ENCODE results near the gene BTBD16. TPM values are rescaled to one million over a fixed set of nuclear protein-coding genes. Genes with fewer than 3 reads are reported as not detected.

Gene BTBD16
- total and polyA plus RNA-seq, 2 donors (not counting 1 experiment from before 2014, with no cell fraction given): not detected

DNA sequence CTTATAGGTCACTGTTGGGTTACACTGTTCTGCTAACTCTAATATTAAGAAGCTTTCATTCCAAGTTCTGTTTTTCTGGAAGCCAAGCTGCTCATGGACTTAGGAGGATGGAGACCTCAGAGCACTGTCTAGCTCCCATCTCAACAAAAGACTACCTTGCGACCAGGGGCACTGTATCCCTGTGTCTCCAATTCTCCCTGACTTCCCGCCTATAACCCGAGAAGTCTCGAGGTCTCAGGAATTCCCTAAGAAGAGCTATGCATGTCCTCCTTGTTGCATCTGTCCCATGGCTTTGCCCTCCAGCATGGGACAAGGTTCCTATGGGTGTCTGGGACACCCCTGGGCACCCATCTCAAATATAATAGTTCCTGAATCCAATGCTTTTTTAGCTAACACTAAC is 31.2 kb downstream of the BTBD16 start:
- intact Hi-C loops (cut with micrococcal nuclease): no loop called here
- WGBS (ENCODE audit: insufficient coverage): 88% methylated on average over 4 of the region's 4 CpGs

DNA sequence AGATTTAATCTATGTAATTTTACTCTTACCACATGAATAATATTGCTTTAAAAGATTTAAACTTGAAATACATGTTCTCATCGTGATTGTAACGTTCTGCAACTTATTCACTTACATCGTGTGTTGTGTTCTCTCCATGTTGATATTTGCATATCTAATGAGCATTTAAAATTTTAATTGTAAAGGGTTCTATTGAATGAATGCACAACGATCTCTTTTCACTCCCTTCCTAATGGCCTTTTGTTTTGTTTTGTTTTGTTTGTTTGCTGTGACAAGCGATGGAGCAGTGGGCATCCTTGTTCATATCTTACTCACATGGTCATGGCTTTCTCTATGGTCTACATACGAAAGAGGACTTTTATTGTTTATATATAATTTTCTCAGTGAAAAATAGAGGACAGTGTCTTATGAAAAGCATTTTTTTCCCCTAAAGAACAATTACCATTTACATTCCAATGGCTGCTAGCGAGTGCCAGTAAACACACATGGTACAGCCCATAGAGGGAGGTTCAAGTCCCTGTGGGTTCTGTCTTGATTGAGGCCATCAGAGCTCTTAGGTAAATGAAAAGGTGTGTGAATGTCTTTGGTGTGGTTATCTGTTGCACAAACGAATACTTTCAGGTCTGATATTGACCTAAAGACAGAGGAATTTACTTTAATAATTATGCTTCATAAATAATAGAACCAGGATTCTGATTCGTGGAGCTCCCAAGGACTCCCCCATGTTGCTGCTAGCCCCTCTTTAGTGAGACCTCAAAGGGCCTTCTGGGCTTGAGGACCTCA is 32.4 kb downstream of the BTBD16 start:
- ChIA-PET CTCF (interaction anchor here (1.0 to 1.5 kb wide), 4 partner anchors 39 to 133 kb away, joined by 3 to 4 read pairs (median 4); no protein-coding TSS in a partner anchor), POLR2A (no interaction called here)
- H3K4me2 ChIP-seq (replicated peaks; ENCODE audit: low read depth, low read length, poor library complexity, severe bottlenecking): no peak overlapping the region
- H3K4me1 Mint-ChIP-seq: peaks cover 25% of the 10 kb centered on the region
- no peak overlapping the region for H3K27ac ChIP-seq (ENCODE audit: low read length in 2 of 2)
- WGBS (ENCODE audit: insufficient coverage): 83% methylated on average over 1 of the region's 9 CpGs
- H3K27me3 Mint-ChIP-seq: peaks cover 9% of the 10 kb centered on the region
- H3K9me3 ChIP-seq (ENCODE audit: control extremely low read depth in 1 of 3, control insufficient read depth in 2 of 3, insufficient read depth in 1 of 3, low read length in 2 of 3): no peaks in the 10 kb centered on the region
- H4K20me1 ChIP-seq (ENCODE audit: control insufficient read depth, insufficient read depth, low read length, poor library complexity, severe bottlenecking): no peaks in the 10 kb centered on the region
- H3K4me1 ChIP-seq (ENCODE audit: control insufficient read depth in 2 of 2, insufficient read depth in 2 of 2, low read length in 2 of 2): peaks cover 19 to 20% of the 10 kb centered on the region in 2 donors
- DNase-seq (no peak), ATAC-seq (ENCODE audit: low read depth) (no peak)
- no peak overlapping the region for H3K27ac Mint-ChIP-seq
- no peaks in the 10 kb centered on the region for H3K36me3 ChIP-seq (replicated peaks in 1 of 2; ENCODE audit: control extremely low read depth in 1 of 2, control insufficient read depth in 1 of 2, extremely low read depth in 1 of 2, insufficient read depth in 2 of 2, low read length in 1 of 2)
- H3K4me3 ChIP-seq (ENCODE audit: control extremely low read depth in 1 of 5, extremely low read depth in 1 of 5, insufficient read depth in 1 of 5, low read depth in 2 of 5, low read length in 4 of 5): no peak overlapping the region
- H3K9me3 Mint-ChIP-seq (ENCODE audit: insufficient read depth): peaks cover 9% of the 10 kb centered on the region
- TF ChIP-seq EZH2 (IDR thresholded peaks at IDR 0.05; ENCODE audit: borderline replicate concordance, insufficient read depth, low read depth, low read length, poor library complexity, severe bottlenecking): no peak
- TF ChIP-seq, protein P1, sequence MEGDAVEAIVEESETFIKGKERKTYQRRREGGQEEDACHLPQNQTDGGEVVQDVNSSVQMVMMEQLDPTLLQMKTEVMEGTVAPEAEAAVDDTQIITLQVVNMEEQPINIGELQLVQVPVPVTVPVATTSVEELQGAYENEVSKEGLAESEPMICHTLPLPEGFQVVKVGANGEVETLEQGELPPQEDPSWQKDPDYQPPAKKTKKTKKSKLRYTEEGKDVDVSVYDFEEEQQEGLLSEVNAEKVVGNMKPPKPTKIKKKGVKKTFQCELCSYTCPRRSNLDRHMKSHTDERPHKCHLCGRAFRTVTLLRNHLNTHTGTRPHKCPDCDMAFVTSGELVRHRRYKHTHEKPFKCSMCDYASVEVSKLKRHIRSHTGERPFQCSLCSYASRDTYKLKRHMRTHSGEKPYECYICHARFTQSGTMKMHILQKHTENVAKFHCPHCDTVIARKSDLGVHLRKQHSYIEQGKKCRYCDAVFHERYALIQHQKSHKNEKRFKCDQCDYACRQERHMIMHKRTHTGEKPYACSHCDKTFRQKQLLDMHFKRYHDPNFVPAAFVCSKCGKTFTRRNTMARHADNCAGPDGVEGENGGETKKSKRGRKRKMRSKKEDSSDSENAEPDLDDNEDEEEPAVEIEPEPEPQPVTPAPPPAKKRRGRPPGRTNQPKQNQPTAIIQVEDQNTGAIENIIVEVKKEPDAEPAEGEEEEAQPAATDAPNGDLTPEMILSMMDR (IDR thresholded peaks at IDR 0.05): no peak
- H3K79me2 ChIP-seq (ENCODE audit: control insufficient read depth, insufficient read depth, low read length): no peaks in the 10 kb centered on the region
- intact Hi-C loops (cut with micrococcal nuclease): no loop called here
- no peak overlapping the region for H3K4me3 Mint-ChIP-seq
- peaks cover 0 to 4% (median 0%) of the 10 kb centered on the region in 4 experiments for H3K27me3 ChIP-seq (replicated peaks in 1 of 4; ENCODE audit: control extremely low read depth in 1 of 4, control insufficient read depth in 3 of 4, insufficient read depth in 4 of 4, low read length in 3 of 4)
- H2AFZ ChIP-seq (ENCODE audit: insufficient read depth, low read depth, low read length, poor library complexity, severe bottlenecking): no peak overlapping the region
- H3K9ac ChIP-seq (ENCODE audit: low read length): no peak overlapping the region

More for the DNA sequence above, 31.2 kb downstream of the BTBD16 start:
- Mint-ChIP-seq H3K4me1 (peaks cover 14% of the 10 kb centered on the region), H3K9me3 (ENCODE audit: insufficient read depth) (peaks cover 9% of the 10 kb centered on the region), H3K27me3 (peaks cover 9% of the 10 kb centered on the region), H3K27ac (no peak overlapping the region), H3K4me3 (no peak overlapping the region)
- no peak overlapping the region for H3K4me3 ChIP-seq (ENCODE audit: control extremely low read depth in 1 of 5, extremely low read depth in 1 of 5, insufficient read depth in 1 of 5, low read depth in 2 of 5, low read length in 4 of 5)
- peaks cover 8 to 9% of the 10 kb centered on the region in 2 donors for H3K4me1 ChIP-seq (ENCODE audit: control insufficient read depth in 2 of 2, insufficient read depth in 2 of 2, low read length in 2 of 2)
- ATAC-seq (ENCODE audit: low read depth) (no peak), DNase-seq (no peak)
- H2AFZ ChIP-seq (ENCODE audit: insufficient read depth, low read depth, low read length, poor library complexity, severe bottlenecking): no peak overlapping the region
- H3K4me2 ChIP-seq (replicated peaks; ENCODE audit: low read depth, low read length, poor library complexity, severe bottlenecking): no peak overlapping the region
- no peaks in the 10 kb centered on the region for H4K20me1 ChIP-seq (ENCODE audit: control insufficient read depth, insufficient read depth, low read length, poor library complexity, severe bottlenecking)
- ChIA-PET POLR2A (no interaction called here), CTCF (interaction anchor here (0.7 to 1.5 kb wide), 5 partner anchors 9 to 263 kb away, joined by 3 to 5 read pairs (median 3); no protein-coding TSS in a partner anchor)
- H3K9ac ChIP-seq (ENCODE audit: low read length): no peak overlapping the region
- TF ChIP-seq, protein P1 (IDR thresholded peaks at IDR 0.05): no peak
- no peak for TF ChIP-seq EZH2 (IDR thresholded peaks at IDR 0.05; ENCODE audit: borderline replicate concordance, insufficient read depth, low read depth, low read length, poor library complexity, severe bottlenecking)
- no peak overlapping the region for H3K27ac ChIP-seq (ENCODE audit: low read length in 2 of 2)
- peaks cover 0 to 4% (median 0%) of the 10 kb centered on the region in 4 experiments for H3K27me3 ChIP-seq (replicated peaks in 1 of 4; ENCODE audit: control extremely low read depth in 1 of 4, control insufficient read depth in 3 of 4, insufficient read depth in 4 of 4, low read length in 3 of 4)
- no peaks in the 10 kb centered on the region for H3K36me3 ChIP-seq (replicated peaks in 1 of 2; ENCODE audit: control extremely low read depth in 1 of 2, control insufficient read depth in 1 of 2, extremely low read depth in 1 of 2, insufficient read depth in 2 of 2, low read length in 1 of 2)
- H3K9me3 ChIP-seq (ENCODE audit: control extremely low read depth in 1 of 3, control insufficient read depth in 2 of 3, insufficient read depth in 1 of 3, low read length in 2 of 3): no peaks in the 10 kb centered on the region
- no peaks in the 10 kb centered on the region for H3K79me2 ChIP-seq (ENCODE audit: control insufficient read depth, insufficient read depth, low read length)

All from B cell (primary cell).